GM20000 (cell line): ENCODE data around the gene PSKH1.

ENCODE experiments used
- DNase-seq: peaks from one replicate; pipeline ENCODE4 v3.0.0; 2012; ENCODE audit warnings: low spot score
- TF ChIP-seq, protein P1 (sequence below): IDR thresholded peaks from 2 replicates; pipeline ENCODE4 v1.5.1; 2012; ENCODE audit warnings: mild to moderate bottlenecking, control low read depth; ENCODE audit errors: extremely low read depth, missing control alignments

PSKH1 gene

DNA sequence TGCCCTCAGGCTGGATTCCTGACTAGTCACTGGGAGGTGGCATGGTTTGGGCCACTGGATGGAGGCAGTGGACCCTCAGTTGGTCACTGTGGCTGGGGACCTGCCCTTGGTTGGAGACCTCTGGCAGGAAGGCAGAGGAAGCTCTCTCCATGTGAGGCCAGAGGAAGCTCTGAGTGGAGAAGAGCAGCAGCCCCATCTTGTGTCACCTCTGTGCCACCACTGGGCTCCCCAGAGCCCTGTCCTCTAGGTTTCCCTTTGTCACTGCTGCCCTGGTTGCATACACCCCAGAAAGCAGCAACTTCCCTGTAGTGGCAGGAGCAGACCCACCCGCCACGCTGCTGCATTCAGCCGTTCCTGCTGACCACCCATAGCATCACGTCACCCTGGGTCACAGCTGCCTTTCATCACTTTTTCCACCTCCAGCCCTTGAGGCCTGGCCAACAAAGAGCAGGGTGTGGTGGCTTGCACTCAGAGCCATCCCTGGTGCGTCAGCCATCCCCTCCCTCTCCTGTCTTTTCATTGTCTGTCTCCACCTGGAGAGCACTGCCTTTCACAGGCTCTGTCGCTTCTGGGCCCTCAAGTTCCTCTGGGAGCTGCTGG is 26.7 kb downstream of the PSKH1 start:
- no peak for DNase-seq
- TF ChIP-seq, protein P1, sequence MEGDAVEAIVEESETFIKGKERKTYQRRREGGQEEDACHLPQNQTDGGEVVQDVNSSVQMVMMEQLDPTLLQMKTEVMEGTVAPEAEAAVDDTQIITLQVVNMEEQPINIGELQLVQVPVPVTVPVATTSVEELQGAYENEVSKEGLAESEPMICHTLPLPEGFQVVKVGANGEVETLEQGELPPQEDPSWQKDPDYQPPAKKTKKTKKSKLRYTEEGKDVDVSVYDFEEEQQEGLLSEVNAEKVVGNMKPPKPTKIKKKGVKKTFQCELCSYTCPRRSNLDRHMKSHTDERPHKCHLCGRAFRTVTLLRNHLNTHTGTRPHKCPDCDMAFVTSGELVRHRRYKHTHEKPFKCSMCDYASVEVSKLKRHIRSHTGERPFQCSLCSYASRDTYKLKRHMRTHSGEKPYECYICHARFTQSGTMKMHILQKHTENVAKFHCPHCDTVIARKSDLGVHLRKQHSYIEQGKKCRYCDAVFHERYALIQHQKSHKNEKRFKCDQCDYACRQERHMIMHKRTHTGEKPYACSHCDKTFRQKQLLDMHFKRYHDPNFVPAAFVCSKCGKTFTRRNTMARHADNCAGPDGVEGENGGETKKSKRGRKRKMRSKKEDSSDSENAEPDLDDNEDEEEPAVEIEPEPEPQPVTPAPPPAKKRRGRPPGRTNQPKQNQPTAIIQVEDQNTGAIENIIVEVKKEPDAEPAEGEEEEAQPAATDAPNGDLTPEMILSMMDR: no peak

DNA sequence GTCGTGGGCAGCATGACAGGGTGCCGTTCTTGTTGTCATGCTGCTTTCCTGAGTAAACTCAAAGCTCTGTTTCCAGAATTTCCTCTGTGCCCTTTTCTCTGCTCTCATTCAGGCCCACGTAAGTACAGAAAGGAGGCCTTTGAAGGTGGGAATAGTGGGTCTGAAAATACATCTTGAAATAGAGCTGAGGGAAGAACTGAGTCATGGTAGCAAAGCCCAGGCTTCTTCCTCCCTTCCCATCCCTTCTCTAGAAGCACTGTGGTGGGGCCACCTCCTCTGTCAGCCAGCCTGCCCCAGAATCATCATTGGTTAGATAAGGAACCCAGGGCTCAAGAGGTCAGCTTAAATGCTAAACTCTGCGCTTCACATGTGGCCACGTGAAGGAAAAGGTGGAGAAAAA is 29.2 kb downstream of the PSKH1 start:
- DNase-seq: no peak

DNA sequence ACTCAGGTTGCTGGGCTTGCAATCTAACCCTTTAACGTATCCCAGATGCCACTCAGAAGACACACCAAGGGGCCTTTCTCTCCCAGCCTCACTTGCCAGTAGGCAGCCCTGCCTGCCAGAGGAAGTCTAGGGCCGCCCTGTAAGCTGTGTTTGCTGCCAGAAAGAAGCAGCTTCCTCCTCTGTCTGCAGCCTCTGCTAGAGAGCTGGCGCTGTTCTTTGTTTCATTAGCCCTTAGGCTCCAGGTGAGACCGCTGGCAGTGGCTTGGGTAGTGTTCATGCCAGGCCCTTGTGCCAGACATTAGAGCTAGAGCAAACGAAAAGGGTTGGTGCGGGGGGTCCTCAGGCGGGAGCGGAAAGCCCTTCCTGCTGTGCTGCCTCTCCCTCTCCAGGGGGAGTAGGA is 29.7 kb downstream of the PSKH1 start:
- TF ChIP-seq, protein P1: no peak
- DNase-seq: no peak

More for the DNA sequence above, 29.2 kb downstream of the PSKH1 start:
- TF ChIP-seq, protein P1: no peak

DNA sequence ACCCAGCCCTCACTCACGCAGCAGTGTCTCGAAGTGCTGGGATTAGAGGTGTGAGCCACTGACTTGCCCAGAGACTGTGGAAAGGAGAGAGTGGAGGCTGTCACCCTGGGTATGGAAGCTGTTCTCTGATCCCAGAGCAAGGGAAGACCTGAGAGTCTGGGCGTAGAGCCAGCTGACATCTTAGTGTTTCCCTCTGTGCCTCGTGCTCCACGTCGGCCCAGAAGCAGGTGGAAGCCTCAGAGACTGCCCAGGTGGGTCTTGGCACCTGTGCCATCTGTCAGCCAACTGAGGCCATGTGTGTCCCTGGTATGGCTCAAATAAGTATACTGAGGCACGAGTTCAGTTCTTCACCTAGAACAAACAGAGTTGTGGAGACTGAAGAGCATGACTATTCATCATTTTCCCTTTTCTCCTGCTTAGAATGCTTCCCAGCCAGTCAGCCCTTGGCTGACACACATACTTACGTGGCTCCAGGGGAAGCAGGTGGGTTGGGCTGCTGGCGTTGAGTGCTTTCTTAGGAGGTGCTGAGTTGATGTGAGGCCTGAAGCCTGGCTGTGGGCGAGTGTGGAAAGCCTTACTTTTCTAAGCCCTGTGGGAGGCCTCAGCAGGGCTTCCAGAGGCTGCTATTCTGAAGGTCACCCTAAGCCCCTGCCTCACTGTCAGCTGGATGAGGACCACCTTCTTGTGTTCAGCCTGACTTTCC is 30.5 kb downstream of the PSKH1 start:
- TF ChIP-seq, protein P1: no peak
- no peak for DNase-seq

DNA sequence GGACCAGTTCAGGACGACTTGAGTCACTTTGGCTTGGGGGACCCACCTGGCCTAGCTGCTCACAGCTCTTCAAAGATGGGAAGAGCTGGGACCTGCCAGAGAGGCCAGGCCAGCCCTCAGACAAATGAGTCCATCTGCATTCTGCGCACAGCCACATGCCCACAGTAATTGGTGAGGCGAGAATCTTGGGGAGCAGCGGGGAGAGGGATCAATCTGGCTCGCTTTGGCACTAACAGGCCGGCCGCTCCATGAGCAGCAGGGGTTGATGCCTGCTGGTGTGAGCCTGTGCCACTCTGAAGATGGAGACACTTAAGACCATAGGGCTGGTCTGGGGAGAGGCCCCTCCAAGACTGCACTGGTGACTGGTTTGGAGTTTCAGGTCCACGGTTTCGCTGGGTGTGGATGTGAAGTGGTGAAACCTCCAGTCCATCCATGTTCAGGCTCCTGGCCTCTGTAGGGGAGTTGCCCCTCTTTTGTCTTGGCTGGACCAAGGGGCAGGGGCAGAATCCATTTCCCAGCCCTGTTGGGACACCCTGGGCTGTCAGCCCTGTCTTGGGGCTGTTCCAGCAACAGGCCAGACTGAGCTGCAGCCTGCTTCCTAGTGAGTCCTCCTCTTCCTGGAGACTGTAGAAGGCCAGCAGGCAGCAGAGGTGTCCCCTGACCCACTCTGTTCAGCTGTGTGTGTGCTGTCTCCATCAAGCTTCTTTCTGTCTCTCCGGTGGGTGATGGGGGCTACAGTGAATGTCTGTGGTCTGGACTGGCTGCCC is 31.3 kb downstream of the PSKH1 start:
- TF ChIP-seq, protein P1: no peak

DNA sequence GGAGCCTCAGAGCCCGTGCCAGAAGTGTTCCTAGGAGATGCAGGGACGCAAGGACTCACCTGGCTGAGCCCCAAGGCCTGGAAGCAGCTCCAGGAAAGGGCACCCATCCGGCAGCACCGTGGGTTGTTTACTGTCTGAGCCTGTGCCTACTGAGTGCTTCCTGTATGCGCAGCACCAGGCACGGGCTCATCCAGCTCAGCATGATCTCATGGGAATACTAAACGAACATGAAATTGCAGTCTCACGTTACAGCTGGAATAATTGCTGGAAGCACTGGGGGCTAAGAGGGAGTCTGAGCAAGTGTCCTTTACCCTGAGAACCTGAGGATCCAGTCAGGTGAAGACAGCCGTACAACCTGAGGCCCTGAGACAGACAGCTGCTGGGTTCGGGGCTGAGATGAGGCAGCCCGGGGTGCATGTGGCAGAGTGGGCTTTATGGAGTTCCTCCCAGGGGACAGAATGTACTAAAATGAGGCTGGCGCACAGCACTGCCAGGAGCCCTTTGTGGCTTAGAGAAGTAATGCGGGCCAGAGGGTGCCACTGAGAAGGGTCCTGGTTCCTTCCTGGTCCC is 33.2 kb downstream of the PSKH1 start:
- DNase-seq: no peak
- TF ChIP-seq, protein P1: no peak

More for the DNA sequence above, 31.3 kb downstream of the PSKH1 start:
- DNase-seq: no peak
